NCI-H345 (cell line): ENCODE measurements around the gene MIXL1.
"Not testable (repeated sequence)": the region's sequence is repeated elsewhere in the genome, so short reads cannot be mapped to it uniquely, and the experiment has no call there.

Source experiments
- DNase-seq: peaks from one replicate; lab custom pipeline; 2025; lab: John Stamatoyannopoulos, UW

MIXL1 gene

GRCh38 chr1:226215239-226215638 lies 8.2 kb upstream of the MIXL1 start:
- DNase-seq, result no peak

DNA sequence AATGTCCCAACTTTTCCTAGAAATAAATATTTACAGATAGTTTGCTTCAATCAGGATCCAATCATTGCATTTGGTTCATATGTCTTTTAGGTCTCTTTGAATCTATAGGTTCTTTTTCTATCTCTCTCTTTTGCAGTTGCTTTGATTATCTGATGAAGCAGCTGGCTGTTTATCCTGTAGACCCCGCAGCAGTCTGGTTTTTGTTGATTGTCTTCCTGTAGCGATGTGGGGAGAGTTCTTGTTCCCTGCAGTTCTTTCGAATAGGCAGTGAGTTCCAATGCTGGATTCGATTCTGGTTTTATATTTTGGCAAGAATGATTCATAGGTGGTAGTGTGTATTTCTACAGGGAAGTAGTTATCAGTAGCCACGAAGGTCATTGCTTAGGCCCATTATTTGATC lies 7.4 kb upstream of the MIXL1 start:
- DNase-seq, result no peak

GRCh38 chr1:226217273-226217672 lies 6.2 kb upstream of the MIXL1 start:
- DNase-seq, result no peak

GRCh38 chr1:226220473-226221189 lies 2.8 kb upstream of the MIXL1 start:
- no peak for DNase-seq

GRCh38 chr1:226222686-226223085 lies 778 bp upstream of the MIXL1 start:
- no peak for DNase-seq

- DNase-seq, result no peak
Observed at GRCh38 chr1:226223786-226224244, 351 bp downstream of the MIXL1 start.

- DNase-seq, result no peak
Observed at GRCh38 chr1:226226601-226227000, 3.1 kb downstream of the MIXL1 start.

GRCh38 chr1:226233293-226233692 lies 9.8 kb downstream of the MIXL1 start:
- no peak for DNase-seq

DNA sequence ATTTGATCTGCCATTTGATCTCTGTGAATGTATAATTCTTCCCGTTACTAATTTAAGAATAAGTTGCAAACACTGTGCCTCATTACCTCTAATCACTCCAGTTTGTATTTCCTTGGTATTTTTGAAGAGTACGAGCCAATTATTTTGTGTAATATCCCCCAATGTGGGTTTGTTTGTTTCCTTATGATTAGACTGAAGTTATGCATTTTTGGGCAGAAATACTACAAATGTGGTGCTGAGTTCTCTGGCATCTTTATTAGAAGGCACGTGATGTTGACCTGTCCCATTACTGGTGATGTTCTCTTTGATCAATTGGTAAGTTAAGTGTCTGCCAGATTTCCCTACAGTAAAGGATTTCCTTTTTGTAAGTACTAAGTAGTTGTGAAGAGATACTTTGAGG lies 10.3 kb downstream of the MIXL1 start:
- DNase-seq, result no peak

- no peak for DNase-seq
Observed at GRCh38 chr1:226236826-226237225, 13.4 kb downstream of the MIXL1 start.

DNA sequence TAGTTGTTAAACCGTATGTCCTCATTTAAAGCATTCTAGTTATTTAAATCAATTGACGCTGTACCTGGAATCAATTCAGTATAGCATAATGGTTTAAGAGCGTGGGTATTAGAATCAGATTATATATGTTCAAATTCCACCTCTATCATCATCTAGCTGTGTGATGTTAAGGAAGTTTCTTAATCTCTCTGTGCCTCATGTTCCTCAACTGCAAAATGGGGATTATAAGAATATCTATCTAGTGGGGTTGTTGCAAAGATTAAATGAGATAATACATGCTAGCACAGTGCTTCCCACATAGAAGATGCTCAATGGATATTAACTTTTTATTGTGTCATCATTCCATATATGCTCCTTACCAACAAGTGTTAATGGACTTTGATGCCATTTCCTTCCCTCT lies 16.0 kb downstream of the MIXL1 start:
- DNase-seq, result no peak

- no peak for DNase-seq
Observed at GRCh38 chr1:226248091-226248490, 24.6 kb downstream of the MIXL1 start.

DNA sequence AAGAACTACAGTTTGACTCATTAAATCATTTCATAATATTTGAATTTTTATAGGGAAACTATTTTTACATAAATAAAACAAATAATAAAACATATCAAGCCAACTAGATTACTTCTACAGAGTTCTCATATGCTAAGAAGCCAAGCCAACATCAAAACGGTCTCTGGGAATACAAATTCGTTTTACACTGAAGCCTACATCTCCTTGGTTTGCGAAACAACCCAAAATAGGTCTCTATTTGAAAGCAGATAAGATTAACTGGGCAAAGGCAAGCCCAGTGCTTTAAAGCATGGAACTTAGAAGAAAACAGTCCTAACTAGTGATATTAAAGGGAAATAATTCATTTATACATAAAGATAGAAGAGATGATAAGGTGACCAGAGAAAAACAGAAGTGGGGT lies 25.3 kb downstream of the MIXL1 start:
- DNase-seq, result no peak

DNA sequence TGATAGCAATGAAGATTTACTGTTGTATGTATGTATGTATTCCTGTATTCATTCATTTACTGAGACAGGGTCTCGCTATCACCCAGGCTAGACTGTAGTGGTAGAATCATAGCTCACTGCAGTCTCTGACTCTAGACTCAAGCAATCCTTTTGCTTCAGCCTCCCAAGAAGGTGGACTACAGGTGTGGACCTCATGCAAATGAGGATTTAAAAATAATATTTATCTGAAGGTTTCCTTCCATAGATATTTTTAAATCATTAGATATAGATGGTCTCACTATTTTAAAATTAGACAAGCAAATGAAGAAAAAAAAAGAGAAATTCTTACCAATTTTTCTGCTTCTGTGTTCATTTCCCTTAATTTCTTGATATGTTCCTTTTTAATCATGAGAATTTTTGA lies 27.0 kb downstream of the MIXL1 start:
- no peak for DNase-seq

DNA sequence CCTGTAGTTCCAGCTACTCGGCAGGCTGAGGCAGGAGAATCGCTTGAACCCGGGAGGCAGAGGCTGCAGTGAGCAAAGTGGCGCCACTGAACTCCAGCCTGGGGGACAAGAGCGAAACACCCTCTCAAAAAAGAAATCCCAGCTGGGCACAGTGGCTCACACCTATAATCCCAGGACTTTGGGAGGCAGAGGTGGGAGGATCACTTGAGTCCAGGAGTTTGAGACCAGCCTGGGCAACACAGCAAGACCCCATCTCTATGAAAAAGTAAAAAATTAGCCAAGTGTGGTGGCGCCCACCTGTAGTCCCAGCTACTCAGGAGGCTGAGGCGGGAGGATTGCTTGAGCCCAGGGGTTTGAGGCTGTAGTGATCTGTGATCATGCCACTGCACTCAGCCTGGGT lies 29.4 kb downstream of the MIXL1 start:
- DNase-seq, result not testable (repeated sequence)

- DNase-seq, result no peak
Observed at GRCh38 chr1:226253933-226254332, 30.5 kb downstream of the MIXL1 start.

DNA sequence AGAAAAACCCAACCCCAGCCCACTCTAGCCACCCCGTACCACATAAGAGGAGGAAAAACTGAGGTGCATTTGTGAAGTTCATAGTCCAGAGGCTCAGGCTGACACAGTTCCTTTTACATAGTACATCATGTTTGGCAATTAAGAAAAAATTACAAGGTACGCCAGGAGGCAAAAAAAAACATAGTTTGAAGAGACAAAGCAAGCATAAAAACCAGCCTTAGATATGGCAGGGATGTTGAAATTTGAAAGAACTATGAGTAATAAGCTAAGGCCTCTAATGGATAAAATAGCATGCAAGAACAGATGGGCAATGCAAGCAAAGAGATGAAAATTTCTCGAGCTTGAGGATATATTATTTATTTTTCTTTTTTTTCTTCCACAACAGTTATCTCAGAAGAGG lies 31.9 kb downstream of the MIXL1 start:
- no peak for DNase-seq

- no peak for DNase-seq
Observed at GRCh38 chr1:226261818-226262217, 38.4 kb downstream of the MIXL1 start.

GRCh38 chr1:226268421-226269124 lies 45.1 kb downstream of the MIXL1 start:
- no peak for DNase-seq

DNA sequence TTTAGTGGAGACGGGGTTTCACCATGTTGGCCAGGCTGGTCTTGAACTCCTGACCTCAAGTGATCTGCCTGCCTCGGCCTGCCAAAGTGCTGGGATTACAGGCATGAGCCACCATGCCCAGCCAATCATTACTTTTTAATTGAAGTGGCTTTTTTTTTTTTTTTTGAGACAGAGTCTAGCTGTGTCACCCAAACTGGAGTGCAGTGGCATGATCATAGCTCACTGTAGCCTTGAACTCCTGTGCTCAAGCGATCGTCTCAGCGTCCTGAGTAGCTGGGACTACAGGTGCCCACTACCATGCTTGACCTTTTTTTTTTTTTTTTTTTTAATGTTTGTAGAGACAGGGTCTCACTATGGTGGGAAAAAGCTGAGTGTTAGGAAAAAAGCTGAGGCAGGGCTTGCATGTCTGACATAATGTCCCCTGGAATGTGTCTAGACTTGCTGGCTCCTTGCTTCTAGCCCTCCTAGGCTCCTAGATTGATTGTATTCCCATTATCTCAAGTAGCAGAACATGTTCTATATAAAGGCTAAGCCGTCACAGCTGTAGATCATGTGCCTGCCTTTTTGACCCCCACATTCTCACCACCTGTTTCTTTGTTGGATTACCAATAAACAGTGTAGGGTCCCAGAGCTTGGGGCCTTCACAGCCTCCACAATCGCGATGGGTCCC lies 48.9 kb downstream of the MIXL1 start:
- DNase-seq, result not testable (repeated sequence)

GRCh38 chr1:226274138-226274537 lies 50.7 kb downstream of the MIXL1 start:
- no peak for DNase-seq

- DNase-seq, result no peak
Observed at GRCh38 chr1:226276077-226276682, 52.7 kb downstream of the MIXL1 start.
